HG03280 (cell line): ENCODE results near the gene COX7B2.

Experiments
- ATAC-seq: cut with Tn5 transposase; IDR thresholded peaks from one replicate; pipeline ENCODE4 v1.9.1; 2021; ENCODE audit warnings: mild to moderate bottlenecking, moderate library complexity; ENCODE audit not compliant: unreplicated experiment

The COX7B2 gene

GRCh38 chr4:46890056-46890455, 19.0 kb downstream of the COX7B2 start:
- no peak for ATAC-seq

DNA sequence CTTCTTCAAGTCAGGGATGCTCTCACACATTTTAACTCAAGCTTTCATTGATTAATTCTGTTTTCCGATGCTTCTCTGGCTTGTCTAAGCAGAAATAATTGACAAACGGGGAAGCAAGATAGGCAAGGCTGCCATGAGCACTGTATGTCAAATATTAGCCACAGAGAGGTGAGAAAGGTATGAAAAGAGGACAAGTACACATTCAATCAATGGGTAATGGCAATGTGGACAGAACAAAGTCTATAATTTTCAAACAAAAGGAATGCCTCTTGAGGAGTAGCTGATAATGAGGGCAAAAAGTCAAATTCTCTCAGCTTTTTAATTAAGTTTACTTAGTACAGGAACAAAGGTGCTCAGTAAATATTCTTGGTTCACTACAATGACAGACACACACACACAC, 19.6 kb downstream of the COX7B2 start:
- ATAC-seq, result no peak

GRCh38 chr4:46886711-46887110, 22.3 kb downstream of the COX7B2 start:
- no peak for ATAC-seq

GRCh38 chr4:46878641-46879040, 30.4 kb downstream of the COX7B2 start:
- no peak for ATAC-seq

DNA sequence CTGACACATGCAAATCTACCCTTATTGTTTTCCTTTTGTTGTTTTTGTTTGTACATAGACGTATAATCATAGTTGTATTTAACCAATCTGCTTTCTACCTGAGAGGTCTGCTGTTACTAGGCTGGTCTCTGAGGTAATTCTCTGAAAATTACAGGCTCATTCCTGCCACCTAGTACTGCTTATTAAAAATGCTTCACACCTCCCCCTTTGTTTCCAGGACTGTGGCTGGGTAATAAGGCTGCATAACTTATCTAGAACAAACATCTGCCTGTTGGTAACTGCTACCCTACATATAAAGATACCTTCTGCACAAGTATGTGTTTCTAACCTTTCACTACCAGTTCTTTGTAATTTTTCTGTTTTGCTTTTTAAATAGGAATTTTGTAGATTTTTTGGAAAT, 34.2 kb downstream of the COX7B2 start:
- no peak for ATAC-seq

DNA sequence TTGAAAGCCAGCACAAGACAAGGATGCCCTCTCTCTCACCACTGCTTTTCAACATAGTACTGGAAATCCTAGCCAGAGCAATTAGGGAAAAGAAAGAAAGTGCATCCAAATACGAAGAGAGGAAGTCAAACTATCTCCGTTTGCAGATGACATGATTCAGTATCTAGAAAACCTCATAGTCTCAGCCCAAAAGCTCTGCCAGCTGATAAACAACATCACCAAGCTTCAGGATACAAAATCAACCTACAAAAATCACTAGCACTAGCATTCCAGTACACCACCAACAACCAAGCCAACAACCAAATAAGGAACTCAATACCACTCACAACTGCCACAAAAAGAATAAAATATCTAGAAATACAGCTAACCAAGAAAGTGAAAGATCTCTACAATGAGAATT, 38.6 kb downstream of the COX7B2 start:
- no peak for ATAC-seq

DNA sequence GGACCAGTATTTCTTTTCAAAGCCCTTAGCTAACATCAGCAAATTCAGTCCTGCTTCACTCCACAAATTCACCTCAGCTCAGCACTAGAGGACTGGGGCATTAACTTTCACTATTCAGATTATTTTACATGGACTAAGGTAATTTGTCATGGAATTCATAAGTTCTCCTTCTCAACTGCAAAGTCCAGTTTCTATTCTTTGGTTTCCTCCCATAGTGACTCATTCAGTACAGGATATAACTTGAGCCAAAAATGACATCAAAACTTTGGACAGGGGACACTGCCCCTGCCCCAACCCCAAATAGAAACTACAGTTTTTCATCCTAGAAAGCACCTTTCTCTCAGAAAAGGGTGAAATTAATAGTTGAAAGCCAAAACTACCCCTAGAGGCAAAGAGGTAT, 52.7 kb downstream of the COX7B2 start:
- ATAC-seq, result no peak

- no peak for ATAC-seq
Measured at GRCh38 chr4:46852800-46853199, 56.2 kb downstream of the COX7B2 start.

DNA sequence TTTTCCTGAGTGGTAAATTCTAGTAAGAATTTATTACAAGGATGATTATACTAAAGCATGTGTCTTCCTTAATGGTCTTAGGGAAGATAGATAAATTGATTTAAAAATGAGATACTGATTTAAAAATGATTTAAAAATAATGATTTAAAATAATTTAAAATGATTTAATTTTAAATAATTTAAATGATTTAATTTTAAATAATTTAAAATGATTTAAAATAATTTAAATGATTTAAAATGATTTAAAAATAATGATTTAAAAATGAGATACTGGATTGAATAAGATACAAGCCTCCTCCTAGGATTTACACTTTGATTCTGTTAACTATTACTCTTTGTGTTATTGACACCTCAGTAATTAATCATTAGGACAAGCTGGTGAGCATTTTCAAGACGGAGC, 59.0 kb downstream of the COX7B2 start:
- no peak for ATAC-seq

GRCh38 chr4:46844325-46844917, 64.6 kb downstream of the COX7B2 start:
- peak; percentile 50 for ATAC-seq

DNA sequence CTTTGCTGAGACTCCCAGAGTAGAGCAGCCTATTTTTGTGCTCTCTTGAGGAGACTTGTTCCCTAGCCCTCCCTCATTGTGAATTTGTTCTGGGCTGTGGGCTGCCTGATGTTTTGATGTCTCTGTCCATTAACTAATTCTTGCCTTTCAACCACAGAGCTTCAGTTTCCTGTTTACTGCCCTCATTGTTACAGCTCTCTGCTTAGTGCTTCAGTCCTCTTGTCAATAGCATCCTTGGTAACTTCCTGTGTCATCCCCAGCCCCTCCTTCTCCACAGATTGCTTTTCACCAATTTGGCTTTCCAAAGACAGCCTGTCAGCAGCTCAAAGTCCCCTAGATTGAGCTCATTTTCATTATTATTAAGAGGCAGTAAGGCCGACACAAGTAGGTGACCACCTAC, 69.9 kb downstream of the COX7B2 start:
- peak; percentile 51 for ATAC-seq

GRCh38 chr4:46837639-46838038, 71.4 kb downstream of the COX7B2 start:
- ATAC-seq, result no peak

DNA sequence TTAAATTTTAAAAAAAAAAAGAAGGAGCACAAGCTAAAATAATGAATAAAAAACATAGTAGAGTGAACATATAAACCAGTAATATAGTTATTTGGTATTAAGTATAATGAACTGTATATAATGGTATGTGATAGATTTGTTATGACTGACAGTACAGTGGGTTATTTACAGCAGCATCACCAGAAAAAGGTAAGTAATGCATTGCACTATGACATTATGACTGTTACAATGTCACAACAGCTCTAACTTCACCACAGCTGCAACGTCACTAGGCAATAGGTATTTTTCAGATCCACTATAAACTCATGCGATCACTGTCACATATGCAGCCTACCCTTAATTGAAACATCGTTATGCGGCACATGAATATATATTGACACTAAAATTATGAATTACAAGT, 72.5 kb downstream of the COX7B2 start:
- no peak for ATAC-seq

DNA sequence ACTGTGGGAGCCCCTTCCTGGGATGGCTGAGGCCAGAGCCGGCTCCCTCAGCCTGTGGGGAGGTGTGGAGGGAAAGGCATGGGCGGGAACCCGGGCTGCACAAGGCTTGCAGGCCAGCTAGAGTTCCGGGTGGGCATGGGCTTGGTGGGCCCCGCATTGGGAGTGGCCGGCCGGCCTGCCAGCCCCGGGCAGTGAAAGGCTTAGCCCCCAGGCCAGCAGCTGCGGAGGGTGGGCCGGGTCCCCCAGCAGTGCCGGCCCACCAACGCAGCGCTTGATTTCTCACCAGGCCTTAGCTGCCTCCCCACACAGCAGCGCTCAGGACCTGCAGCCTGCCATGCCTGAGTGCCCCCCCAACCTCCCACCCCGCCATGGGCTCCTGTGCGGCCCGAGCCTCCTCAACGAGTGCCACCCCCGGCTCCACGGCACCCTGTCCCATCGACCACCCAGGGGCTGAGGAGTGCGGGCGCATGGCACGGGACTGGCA, 78.0 kb downstream of the COX7B2 start:
- ATAC-seq, result no peak

DNA sequence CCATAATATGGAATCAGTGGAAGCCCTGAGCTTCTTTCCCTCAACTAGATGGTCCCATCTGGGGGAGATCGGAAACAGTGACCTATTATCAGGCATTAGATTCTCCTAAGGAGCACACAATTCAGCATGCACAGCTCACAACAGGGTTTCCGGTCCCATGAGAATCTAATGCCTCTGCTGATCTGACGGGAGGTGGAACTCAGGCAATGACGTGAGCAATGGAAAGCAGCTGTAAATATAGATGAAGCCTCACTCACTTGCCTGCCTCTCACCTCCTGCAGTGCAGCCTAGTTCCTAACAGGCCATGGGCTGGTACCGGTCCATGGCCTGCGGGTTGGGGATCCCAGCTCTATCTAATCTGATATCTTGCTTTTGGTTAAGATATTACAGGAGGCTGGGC, 88.9 kb downstream of the COX7B2 start:
- no peak for ATAC-seq

DNA sequence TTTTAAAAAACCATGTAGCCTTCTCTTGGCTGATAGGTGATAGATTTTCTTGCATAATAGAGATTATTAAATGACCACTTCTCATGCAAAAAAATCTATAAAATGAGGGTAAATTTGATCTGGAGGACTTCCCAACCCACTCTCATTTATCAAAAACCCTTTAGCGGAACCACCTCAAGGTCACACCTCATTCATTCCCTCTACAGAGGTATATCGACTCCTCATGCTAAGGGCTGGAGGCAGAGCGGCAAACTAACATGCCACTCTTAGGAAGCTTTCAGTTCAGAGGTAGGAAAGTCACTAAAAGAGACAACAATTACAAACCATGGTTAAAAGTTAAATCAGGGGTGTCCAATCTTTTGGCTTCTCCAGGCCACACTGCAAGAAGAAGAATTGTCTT, 90.0 kb downstream of the COX7B2 start:
- no peak for ATAC-seq

- no peak for ATAC-seq
Measured at GRCh38 chr4:46818604-46819003, 90.4 kb downstream of the COX7B2 start.

DNA sequence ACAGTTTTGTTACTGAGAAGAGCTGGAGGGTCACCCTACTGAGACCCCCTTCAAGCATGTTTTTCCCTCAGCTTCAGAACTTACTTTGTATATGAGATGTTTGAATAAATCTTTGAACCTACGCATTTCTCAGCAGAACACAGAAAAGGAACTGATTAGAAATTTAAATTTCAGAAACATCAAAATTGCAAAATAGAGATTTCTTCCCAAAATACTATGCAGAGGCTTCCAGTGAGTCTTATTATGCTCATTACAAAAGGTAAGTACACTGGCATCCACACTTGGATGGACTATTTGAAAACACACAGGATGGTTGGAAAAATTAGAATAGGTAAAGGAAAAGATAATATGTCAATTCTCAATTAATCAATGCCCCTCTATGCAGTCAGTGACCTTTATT, 91.2 kb downstream of the COX7B2 start:
- no peak for ATAC-seq

- ATAC-seq, result no peak
Measured at GRCh38 chr4:46804781-46805413, 104.1 kb downstream of the COX7B2 start.

GRCh38 chr4:46793036-46793435, 116.0 kb downstream of the COX7B2 start:
- ATAC-seq, result no peak

DNA sequence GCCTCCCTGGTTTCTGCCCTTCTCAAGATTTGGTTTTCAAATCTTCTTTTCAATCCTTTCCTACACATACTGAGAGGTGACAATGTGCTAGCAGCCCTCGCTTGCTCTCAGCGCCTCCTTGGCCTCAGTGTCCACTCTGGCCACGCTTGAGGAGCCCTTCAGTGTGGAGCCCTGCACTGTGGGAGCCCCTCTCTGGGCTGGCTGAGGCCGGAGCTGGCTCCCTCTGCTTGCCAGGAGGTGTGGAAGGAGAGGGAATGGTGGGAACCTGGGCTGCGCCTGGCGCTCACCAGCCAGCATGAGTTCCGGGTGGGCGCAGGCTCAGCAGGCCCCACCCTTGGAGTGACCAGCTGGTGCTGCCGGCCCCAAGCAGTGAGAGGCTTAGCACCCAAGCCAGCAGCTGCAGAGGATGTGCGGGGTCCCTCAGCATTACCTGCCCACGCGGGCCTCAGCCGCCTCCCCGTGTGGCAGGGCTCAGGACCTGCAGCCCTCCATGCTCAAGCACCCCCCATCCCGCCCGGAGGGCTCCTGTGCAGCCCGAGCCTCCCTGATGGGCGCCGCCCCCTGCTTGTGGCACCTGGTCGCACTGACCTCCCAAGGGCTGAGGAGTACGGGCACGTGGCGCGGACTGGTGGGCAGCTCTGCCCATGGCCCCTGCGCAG, 127.5 kb downstream of the COX7B2 start:
- ATAC-seq, result no peak

- ATAC-seq, result no peak
Measured at GRCh38 chr4:46765465-46765864, 143.6 kb downstream of the COX7B2 start.
